MM.1S (cell line): ENCODE measurements around the gene NFKB1.

Experiments
- DNase-seq: peaks from one replicate; pipeline ENCODE4 v3.0.0-alpha.2; 2015
- H2AFZ ChIP-seq: fragments of 300-600 bp; sonication (generic); 2 replicates; pipeline ENCODE4 v1.6.0; 2016; ENCODE audit warnings: antibody characterized with exemption, low read length
- H3F3A ChIP-seq: fragments of 300-600 bp; sonication (generic); 2 replicates; pipeline ENCODE4 v1.6.1; 2016; ENCODE audit warnings: mild to moderate bottlenecking, antibody characterized with exemption, low read length, moderate library complexity, mixed read lengths; ENCODE audit not compliant: insufficient read depth
- H3K27ac ChIP-seq: fragments of 300-600 bp; sonication (generic); 2 replicates; pipeline ENCODE4 v1.5.1; 2016; ENCODE audit warnings: mild to moderate bottlenecking, low read length
- H3K27me3 ChIP-seq: fragments of 300-600 bp; sonication (generic); replicated peaks from 2 replicates; pipeline ENCODE4 v1.6.0; 2016; ENCODE audit warnings: low read length; ENCODE audit not compliant: insufficient read depth
- H3K36me3 ChIP-seq: fragments of 300-600 bp; sonication (generic); replicated peaks from 2 replicates; pipeline ENCODE4 v1.6.1; 2016; ENCODE audit warnings: mild to moderate bottlenecking, low read length, mixed read lengths; ENCODE audit not compliant: insufficient read depth
- H3K4me1 ChIP-seq: fragments of 300-600 bp; sonication (generic); 2 replicates; pipeline ENCODE4 v1.6.1; 2016; ENCODE audit warnings: low read length, mixed read lengths
- H3K4me2 ChIP-seq: fragments of 300-600 bp; sonication (generic); 2 replicates; pipeline ENCODE4 v1.6.0; 2016; ENCODE audit warnings: low read depth, low read length
- H3K4me3 ChIP-seq: fragments of 300-600 bp; sonication (generic); 2 replicates; pipeline ENCODE4 v1.5.1; 2016; ENCODE audit warnings: low read length, mixed read lengths
- H3K79me2 ChIP-seq: fragments of 300-600 bp; sonication (generic); 2 replicates; pipeline ENCODE4 v1.6.1; 2016; ENCODE audit warnings: mixed run types, low read length, mixed read lengths
- H3K9ac ChIP-seq: fragments of 300-600 bp; sonication (generic); 2 replicates; pipeline ENCODE4 v1.6.1; 2016; ENCODE audit warnings: low read length, mixed read lengths
- H3K9me2 ChIP-seq: fragments of 300-600 bp; sonication (generic); replicated peaks from 2 replicates; pipeline ENCODE4 v1.6.1; 2016; ENCODE audit warnings: mild to moderate bottlenecking, low read length, mixed read lengths; ENCODE audit not compliant: insufficient read depth
- H3K9me3 ChIP-seq: fragments of 300-600 bp; sonication (generic); replicated peaks from 2 replicates; pipeline ENCODE4 v1.6.1; 2016; ENCODE audit warnings: mild to moderate bottlenecking, low read length, mixed read lengths; ENCODE audit not compliant: insufficient read depth
- H4K20me1 ChIP-seq: fragments of 300-600 bp; sonication (generic); 2 replicates; pipeline ENCODE4 v1.6.1; 2016; ENCODE audit warnings: mild to moderate bottlenecking, low read length, moderate library complexity, mixed read lengths; ENCODE audit not compliant: insufficient read depth
- EZH2 ChIP-seq: fragments of 300-600 bp; sonication (generic); optimal IDR thresholded peaks from 2 replicates; pipeline ENCODE3; 2017; ENCODE audit warnings: low read depth, mild to moderate bottlenecking, antibody characterized with exemption, low read length, mixed read lengths
- EZH2phosphoT487 ChIP-seq: fragments of 300-600 bp; sonication (generic); IDR thresholded peaks from 2 replicates; pipeline ENCODE4 v1.6.1; 2018; ENCODE audit warnings: antibody characterized with exemption, low read length
- TF ChIP-seq, protein P1 (sequence below): fragments of 300-600 bp; sonication (generic); IDR thresholded peaks from 2 replicates; pipeline ENCODE4 v1.5.1; 2016; ENCODE audit warnings: antibody characterized with exemption, low read length, mixed read lengths

The NFKB1 gene

DNA sequence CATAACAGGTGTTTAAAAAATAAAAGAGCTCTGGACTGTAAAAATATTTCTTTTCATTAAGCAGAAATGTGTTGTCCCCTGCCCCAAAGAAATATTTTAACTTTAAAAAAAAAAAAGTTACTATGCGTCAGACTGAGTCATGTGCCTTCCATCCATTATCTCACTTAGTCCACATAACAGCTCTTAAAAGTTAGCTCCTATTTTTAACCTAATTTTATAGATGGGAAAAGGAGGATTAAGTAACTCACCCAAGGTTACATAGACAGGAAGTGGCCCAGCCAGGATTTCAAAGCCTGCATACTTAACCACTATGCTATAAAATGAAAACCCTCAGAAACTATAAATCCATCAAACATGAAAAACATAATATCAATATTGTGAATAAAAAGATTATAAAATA, 161.9 kb downstream of the NFKB1 start:
- Histone ChIP-seq H3F3A (no peaks in the 10 kb centered on the region), H2AFZ (no peak overlapping the region), H3K4me1 (no peaks in the 10 kb centered on the region), H3K4me3 (no peak overlapping the region), H3K79me2 (no peaks in the 10 kb centered on the region), H3K36me3 (no peaks in the 10 kb centered on the region), H3K4me2 (no peak overlapping the region), H3K27me3 (no peaks in the 10 kb centered on the region), H3K27ac (no peak overlapping the region), H3K9ac (no peak overlapping the region), H3K9me2 (no peaks in the 10 kb centered on the region), H3K9me3 (no peaks in the 10 kb centered on the region), H4K20me1 (no peaks in the 10 kb centered on the region)
- DNase-seq: no peak
- TF ChIP-seq EZH2phosphoT487: no peak
- TF ChIP-seq EZH2: no peak
- TF ChIP-seq, protein P1, sequence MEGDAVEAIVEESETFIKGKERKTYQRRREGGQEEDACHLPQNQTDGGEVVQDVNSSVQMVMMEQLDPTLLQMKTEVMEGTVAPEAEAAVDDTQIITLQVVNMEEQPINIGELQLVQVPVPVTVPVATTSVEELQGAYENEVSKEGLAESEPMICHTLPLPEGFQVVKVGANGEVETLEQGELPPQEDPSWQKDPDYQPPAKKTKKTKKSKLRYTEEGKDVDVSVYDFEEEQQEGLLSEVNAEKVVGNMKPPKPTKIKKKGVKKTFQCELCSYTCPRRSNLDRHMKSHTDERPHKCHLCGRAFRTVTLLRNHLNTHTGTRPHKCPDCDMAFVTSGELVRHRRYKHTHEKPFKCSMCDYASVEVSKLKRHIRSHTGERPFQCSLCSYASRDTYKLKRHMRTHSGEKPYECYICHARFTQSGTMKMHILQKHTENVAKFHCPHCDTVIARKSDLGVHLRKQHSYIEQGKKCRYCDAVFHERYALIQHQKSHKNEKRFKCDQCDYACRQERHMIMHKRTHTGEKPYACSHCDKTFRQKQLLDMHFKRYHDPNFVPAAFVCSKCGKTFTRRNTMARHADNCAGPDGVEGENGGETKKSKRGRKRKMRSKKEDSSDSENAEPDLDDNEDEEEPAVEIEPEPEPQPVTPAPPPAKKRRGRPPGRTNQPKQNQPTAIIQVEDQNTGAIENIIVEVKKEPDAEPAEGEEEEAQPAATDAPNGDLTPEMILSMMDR: no peak

DNA sequence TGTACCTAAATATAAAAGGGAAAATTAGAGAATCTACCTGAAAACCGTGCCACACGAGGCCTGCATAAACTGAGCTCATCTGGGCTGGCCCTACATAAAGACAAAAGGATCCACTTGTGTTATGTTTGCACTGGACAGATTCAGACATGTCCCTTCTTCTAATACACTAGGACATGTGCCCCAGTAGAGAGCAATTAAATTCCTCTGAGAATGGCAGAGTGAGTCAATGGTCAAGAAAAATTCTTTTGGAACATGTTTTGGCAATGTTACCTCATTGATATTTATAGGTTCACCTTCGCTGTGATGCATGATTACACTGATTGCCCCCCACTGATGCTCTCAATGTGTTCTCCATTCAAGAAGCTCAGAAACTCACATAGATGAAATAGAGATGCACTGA, 164.4 kb downstream of the NFKB1 start:
- Histone ChIP-seq H3K9ac (no peak overlapping the region), H4K20me1 (no peaks in the 10 kb centered on the region), H3K27ac (no peak overlapping the region), H3K27me3 (no peaks in the 10 kb centered on the region), H3K4me1 (no peaks in the 10 kb centered on the region), H2AFZ (no peak overlapping the region), H3K9me2 (no peaks in the 10 kb centered on the region), H3K9me3 (no peaks in the 10 kb centered on the region), H3K4me3 (no peak overlapping the region), H3F3A (no peaks in the 10 kb centered on the region), H3K4me2 (no peak overlapping the region), H3K36me3 (no peaks in the 10 kb centered on the region), H3K79me2 (no peaks in the 10 kb centered on the region)
- TF ChIP-seq, protein P1: no peak
- no peak for TF ChIP-seq EZH2
- TF ChIP-seq EZH2phosphoT487: no peak
- DNase-seq: no peak
